GM10248 (cell line): Measurements from ENCODE around the gene NTPCR.

Experiments used
- CTCF ChIA-PET: fragments of 300-600 bp; sonication (Branson Sonifier 250); formaldehyde crosslinking; extraction: SDS; loops from one replicate; lab custom pipeline; 2021; ENCODE audit warnings: antibody characterized with exemption; lab: Yijun Ruan, JAX
- POLR2A ChIA-PET: fragments of 350-650 bp; sonication (Branson Sonifier 250); formaldehyde crosslinking; extraction: SDS; loops from one replicate; lab custom pipeline; 2020; ENCODE audit warnings: antibody characterized with exemption; lab: Yijun Ruan, JAX
- DNase-seq: peaks from one replicate; pipeline ENCODE4 v3.0.0; 2012; ENCODE audit errors: extremely low spot score
- TF ChIP-seq, protein P1 (sequence below): IDR thresholded peaks from 2 replicates; pipeline ENCODE4 v1.5.1; 2012; ENCODE audit warnings: mild to moderate bottlenecking, low read depth; ENCODE audit errors: extremely low read depth, missing control alignments, control extremely low read depth

The NTPCR gene

GRCh38 chr1:233031521-233031920 is 81.1 kb downstream of the NTPCR start:
- DNase-seq, result no peak
- ChIA-PET POLR2A (no interaction called here), CTCF (no interaction called here)
- TF ChIP-seq, protein P1, sequence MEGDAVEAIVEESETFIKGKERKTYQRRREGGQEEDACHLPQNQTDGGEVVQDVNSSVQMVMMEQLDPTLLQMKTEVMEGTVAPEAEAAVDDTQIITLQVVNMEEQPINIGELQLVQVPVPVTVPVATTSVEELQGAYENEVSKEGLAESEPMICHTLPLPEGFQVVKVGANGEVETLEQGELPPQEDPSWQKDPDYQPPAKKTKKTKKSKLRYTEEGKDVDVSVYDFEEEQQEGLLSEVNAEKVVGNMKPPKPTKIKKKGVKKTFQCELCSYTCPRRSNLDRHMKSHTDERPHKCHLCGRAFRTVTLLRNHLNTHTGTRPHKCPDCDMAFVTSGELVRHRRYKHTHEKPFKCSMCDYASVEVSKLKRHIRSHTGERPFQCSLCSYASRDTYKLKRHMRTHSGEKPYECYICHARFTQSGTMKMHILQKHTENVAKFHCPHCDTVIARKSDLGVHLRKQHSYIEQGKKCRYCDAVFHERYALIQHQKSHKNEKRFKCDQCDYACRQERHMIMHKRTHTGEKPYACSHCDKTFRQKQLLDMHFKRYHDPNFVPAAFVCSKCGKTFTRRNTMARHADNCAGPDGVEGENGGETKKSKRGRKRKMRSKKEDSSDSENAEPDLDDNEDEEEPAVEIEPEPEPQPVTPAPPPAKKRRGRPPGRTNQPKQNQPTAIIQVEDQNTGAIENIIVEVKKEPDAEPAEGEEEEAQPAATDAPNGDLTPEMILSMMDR, result no peak

- POLR2A ChIA-PET, result no interaction called here
- TF ChIP-seq, protein P1, result no peak
- CTCF ChIA-PET, result interaction anchor here (1.0 kb wide), 1 partner anchor 9 kb away, joined by 3 read pairs; no protein-coding TSS in a partner anchor
- DNase-seq, result no peak
These were observed 82.5 kb downstream of the NTPCR start for GRCh38 chr1:233032916-233033315.

DNA sequence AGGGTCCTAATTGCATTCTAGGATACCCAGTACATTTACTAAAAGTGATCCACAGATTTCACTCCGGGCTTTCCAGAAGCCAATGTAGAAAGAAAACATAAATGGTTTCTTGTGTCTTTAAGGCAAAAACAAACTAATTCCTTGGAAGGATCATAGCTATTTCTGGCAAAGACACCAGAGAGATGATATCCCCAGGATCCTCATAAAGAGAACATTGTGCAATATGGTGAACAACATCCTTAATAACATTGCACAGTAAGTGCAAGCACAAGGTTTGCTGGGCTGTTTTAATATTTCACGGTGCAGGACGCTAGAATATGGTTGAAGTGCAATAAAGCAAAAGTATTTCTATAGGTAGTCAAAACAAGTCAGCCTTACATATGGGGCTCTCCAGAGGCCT is 83.0 kb downstream of the NTPCR start:
- TF ChIP-seq, protein P1, result no peak
- ChIA-PET POLR2A (no interaction called here), CTCF (no interaction called here)
- DNase-seq, result no peak
